ENCODE data around the gene ADCK2. TPM values are rescaled to one million over a fixed set of nuclear protein-coding genes. Genes with fewer than 3 reads are reported as not detected.
"Not testable (repeated sequence)": the region's sequence is repeated elsewhere in the genome, so short reads cannot be mapped to it uniquely, and the experiment has no call there.

The ADCK2 gene
- total RNA-seq, result 10 to 100 TPM; 19.9 to 46.1 (median 32.7) TPM

GRCh38 chr7:140672382-140673062 is at the start of gene ADCK2:
Gene ADCK2, plus strand, starts transcription at chr7:140672945. Its CDS starts 386 bp downstream, at chr7:140673331.
- Histone ChIP-seq H3K4me1 (peaks cover 23 to 27% of the 10 kb centered on the region in 2 donors), H3K36me3 (no peaks in the 10 kb centered on the region), H3K4me3 (replicated peaks in 1 of 3) (peak within 1 kb of the TSS; percentile 72 to 85 (median 73)), H3K27ac (peak within 1 kb of the TSS; percentile 55 to 96 (median 89)), H3K9me3 (no peaks in the 10 kb centered on the region), H3K27me3 (no peaks in the 10 kb centered on the region)
- TF ChIP-seq POLR2A (IDR thresholded peaks at IDR 0.05) (peak; percentile 26 to 68), CTCF (IDR thresholded peaks at IDR 0.05) (no peak)
- WGBS, 2 donors, result 1 to 4% methylated on average over 12 to 16 of the region's 41 CpGs
- peak; percentile 63 to 66 for DNase-seq
- intact Hi-C loops (cut with DNase I), result loop anchor here (10.0 kb wide), 1 partner anchor 342 kb away; the partner anchor contains the start of gene MRPS33

GRCh38 chr7:140623980-140624379 is 48.8 kb upstream of the ADCK2 start:
- H3K4me3 ChIP-seq (replicated peaks in 1 of 3), result no peak overlapping the region
- H3K9me3 ChIP-seq, result no peaks in the 10 kb centered on the region
- no peak for TF ChIP-seq CTCF (IDR thresholded peaks at IDR 0.05)
- TF ChIP-seq POLR2A (IDR thresholded peaks at IDR 0.05), result no peak
- no peak for DNase-seq
- 78 to 80% methylated on average over 6 of the region's 6 CpGs for WGBS, 2 donors
- H3K27ac ChIP-seq, result no peak overlapping the region
- H3K4me1 ChIP-seq, result peaks cover 0 to 10% of the 10 kb centered on the region in 2 donors
- H3K36me3 ChIP-seq, result no peaks in the 10 kb centered on the region
- H3K27me3 ChIP-seq, result no peaks in the 10 kb centered on the region
- intact Hi-C loops (cut with DNase I), result no loop called here

GRCh38 chr7:140624392-140625191 is 48.2 kb upstream of the ADCK2 start:
- intact Hi-C loops (cut with DNase I), result no loop called here
- H3K4me3 ChIP-seq (replicated peaks in 1 of 3), result no peak overlapping the region
- no peak for DNase-seq
- no peak overlapping the region for H3K27ac ChIP-seq
- TF ChIP-seq POLR2A (IDR thresholded peaks at IDR 0.05), result no peak
- TF ChIP-seq CTCF (IDR thresholded peaks at IDR 0.05), result no peak
- H3K27me3 ChIP-seq, result no peaks in the 10 kb centered on the region
- peaks cover 0 to 10% of the 10 kb centered on the region in 2 donors for H3K4me1 ChIP-seq
- H3K36me3 ChIP-seq, result no peaks in the 10 kb centered on the region
- WGBS, 2 donors, result 73 to 77% methylated on average over 11 of the region's 11 CpGs
- H3K9me3 ChIP-seq, result no peaks in the 10 kb centered on the region

GRCh38 chr7:140625192-140625558 is 47.6 kb upstream of the ADCK2 start:
- WGBS, 2 donors, result 91 to 93% methylated on average over 10 of the region's 10 CpGs
- H3K4me3 ChIP-seq (replicated peaks in 1 of 3); H3K27ac ChIP-seq; H3K27me3 ChIP-seq; intact Hi-C loops (cut with DNase I); H3K36me3 ChIP-seq; DNase-seq; H3K9me3 ChIP-seq: not testable (repeated sequence)
- peaks cover 0 to 10% of the 10 kb centered on the region in 2 donors for H3K4me1 ChIP-seq

- Histone ChIP-seq H3K4me1 (peaks cover 0 to 10% of the 10 kb centered on the region in 2 donors), H3K9me3 (no peaks in the 10 kb centered on the region), H3K27me3 (no peaks in the 10 kb centered on the region), H3K4me3 (replicated peaks in 1 of 3) (no peak overlapping the region), H3K27ac (peak overlapping the region in 1 of 3 donors; percentile 1), H3K36me3 (no peaks in the 10 kb centered on the region)
- no peak for TF ChIP-seq POLR2A (IDR thresholded peaks at IDR 0.05)
- no peak for TF ChIP-seq CTCF (IDR thresholded peaks at IDR 0.05)
- intact Hi-C loops (cut with DNase I), result no loop called here
- DNase-seq, result peak; percentile 57 to 62
- 50% methylated on average over 17 of the region's 17 CpGs for WGBS, 2 donors
Observed at GRCh38 chr7:140625908-140626868, 46.6 kb upstream of the ADCK2 start.
